ENCODE measurements around the gene SIX4.

Gene SIX4

GRCh38 chr14:60758885-60759284 lies 34.7 kb upstream of the SIX4 start:
- TF ChIP-seq CTCF (IDR thresholded peaks at IDR 0.05; ENCODE audit: insufficient read depth, low read depth, low read length, missing control alignments), result no peak
- DNase-seq (ENCODE audit: low read depth), result no peak

GRCh38 chr14:60757567-60758002 lies 33.4 kb upstream of the SIX4 start:
- no peak for TF ChIP-seq CTCF (IDR thresholded peaks at IDR 0.05; ENCODE audit: insufficient read depth, low read depth, low read length, missing control alignments)
- H3K4me3 ChIP-seq (ENCODE audit: low read length), result no peak overlapping the region
- peak; percentile 87 for DNase-seq (ENCODE audit: low read depth)

More at GRCh38 chr14:60758885-60759284, 34.7 kb upstream of the SIX4 start:
- no peak overlapping the region for H3K4me3 ChIP-seq (ENCODE audit: low read length)

- DNase-seq (ENCODE audit: low read depth), result no peak
Observed at GRCh38 chr14:60756847-60757246, 32.7 kb upstream of the SIX4 start.

GRCh38 chr14:60753264-60754119 lies 29.3 kb upstream of the SIX4 start:
- DNase-seq (ENCODE audit: low read depth), result no peak
- no peak for TF ChIP-seq CTCF (IDR thresholded peaks at IDR 0.05; ENCODE audit: insufficient read depth, low read depth, low read length, missing control alignments)

More at GRCh38 chr14:60756847-60757246, 32.7 kb upstream of the SIX4 start:
- no peak for TF ChIP-seq CTCF (IDR thresholded peaks at IDR 0.05; ENCODE audit: insufficient read depth, low read depth, low read length, missing control alignments)
- no peak overlapping the region for H3K4me3 ChIP-seq (ENCODE audit: low read length)

GRCh38 chr14:60744566-60744965 lies 20.4 kb upstream of the SIX4 start:
- no peak overlapping the region for H3K4me3 ChIP-seq (ENCODE audit: low read length)
- TF ChIP-seq CTCF (IDR thresholded peaks at IDR 0.05; ENCODE audit: insufficient read depth, low read depth, low read length, missing control alignments), result no peak
- peak; percentile 42 for DNase-seq (ENCODE audit: low read depth)

More at GRCh38 chr14:60753264-60754119, 29.3 kb upstream of the SIX4 start:
- no peak overlapping the region for H3K4me3 ChIP-seq (ENCODE audit: low read length)

- no peak for DNase-seq (ENCODE audit: low read depth)
- TF ChIP-seq CTCF (IDR thresholded peaks at IDR 0.05; ENCODE audit: insufficient read depth, low read depth, low read length, missing control alignments), result no peak
- H3K4me3 ChIP-seq (ENCODE audit: low read length), result no peak overlapping the region
Observed at GRCh38 chr14:60738843-60739508, 14.8 kb upstream of the SIX4 start.

Data from epithelial cell of esophagus (primary cell).